Measurements from ENCODE around the gene SORCS2. TPM values are rescaled to one million over a fixed set of nuclear protein-coding genes. Genes with fewer than 3 reads are reported as not detected.

The SORCS2 gene
- total RNA-seq, 4 donors from 2014 or later: 0.07 to 1.2 (median 0.11) TPM

GRCh38 chr4:7146786-7147115, 45.6 kb upstream of the SORCS2 start:
- H3K4me3 ChIP-seq: no peak overlapping the region

GRCh38 chr4:7147261-7147660, 45.1 kb upstream of the SORCS2 start:
- no peak overlapping the region for H3K4me3 ChIP-seq

More at GRCh38 chr4:7146786-7147115, 45.6 kb upstream of the SORCS2 start:
- in situ Hi-C loops (cut with MboI; ENCODE audit: low sequenced_read_pairs in 4 of 4) (no loop called here), intact Hi-C loops (cut with DNase I; ENCODE audit: low total_unique reads) (no loop called here)
- Histone ChIP-seq H3K27ac (no peak overlapping the region), H3K9me3 (no peaks in the 10 kb centered on the region), H3K4me1 (no peaks in the 10 kb centered on the region), H3K36me3 (no peaks in the 10 kb centered on the region), H3K27me3 (peaks cover 0 to 14% (median 13%) of the 10 kb centered on the region in 3 donors)
- DNase-seq (no peak), ATAC-seq (no peak)
- no peak for TF ChIP-seq POLR2A (IDR thresholded peaks at IDR 0.05)
- TF ChIP-seq CTCF (IDR thresholded peaks at IDR 0.05 in 4 of 5, conservative IDR thresholded peaks at IDR 0.05 in 1 of 5): no peak

GRCh38 chr4:7147661-7148310, 44.6 kb upstream of the SORCS2 start:
- Histone ChIP-seq H3K4me1 (no peaks in the 10 kb centered on the region), H3K27ac (no peak overlapping the region), H3K4me3 (no peak overlapping the region), H3K9me3 (no peaks in the 10 kb centered on the region), H3K36me3 (no peaks in the 10 kb centered on the region), H3K27me3 (peaks cover 0 to 14% (median 13%) of the 10 kb centered on the region in 3 donors)
- in situ Hi-C loops (cut with MboI; ENCODE audit: low sequenced_read_pairs in 4 of 4): no loop called here
- DNase-seq: no peak
- no peak for ATAC-seq
- no peak for TF ChIP-seq POLR2A (IDR thresholded peaks at IDR 0.05)
- TF ChIP-seq CTCF (IDR thresholded peaks at IDR 0.05 in 4 of 5, conservative IDR thresholded peaks at IDR 0.05 in 1 of 5): no peak
- intact Hi-C loops (cut with DNase I; ENCODE audit: low total_unique reads): no loop called here

More at GRCh38 chr4:7147261-7147660, 45.1 kb upstream of the SORCS2 start:
- Histone ChIP-seq H3K27ac (no peak overlapping the region), H3K9me3 (no peaks in the 10 kb centered on the region), H3K27me3 (peaks cover 0 to 14% (median 13%) of the 10 kb centered on the region in 3 donors), H3K36me3 (no peaks in the 10 kb centered on the region), H3K4me1 (no peaks in the 10 kb centered on the region)
- TF ChIP-seq POLR2A (IDR thresholded peaks at IDR 0.05) (no peak), CTCF (IDR thresholded peaks at IDR 0.05 in 4 of 5, conservative IDR thresholded peaks at IDR 0.05 in 1 of 5) (no peak)
- in situ Hi-C loops (cut with MboI; ENCODE audit: low sequenced_read_pairs in 4 of 4): no loop called here
- no peak for ATAC-seq
- DNase-seq: no peak
- intact Hi-C loops (cut with DNase I; ENCODE audit: low total_unique reads): no loop called here

- H3K4me3 ChIP-seq: no peak overlapping the region
- no peaks in the 10 kb centered on the region for H3K4me1 ChIP-seq
- in situ Hi-C loops (cut with MboI; ENCODE audit: low sequenced_read_pairs in 4 of 4): no loop called here
- intact Hi-C loops (cut with DNase I; ENCODE audit: low total_unique reads): no loop called here
- H3K9me3 ChIP-seq: no peaks in the 10 kb centered on the region
- peaks cover 0 to 14% (median 13%) of the 10 kb centered on the region in 3 donors for H3K27me3 ChIP-seq
- DNase-seq: no peak
- H3K36me3 ChIP-seq: no peaks in the 10 kb centered on the region
- no peak overlapping the region for H3K27ac ChIP-seq
- no peak for ATAC-seq
- no peak for TF ChIP-seq POLR2A (IDR thresholded peaks at IDR 0.05)
- no peak for TF ChIP-seq CTCF (IDR thresholded peaks at IDR 0.05 in 4 of 5, conservative IDR thresholded peaks at IDR 0.05 in 1 of 5)
Measured at GRCh38 chr4:7148337-7148736, 44.0 kb upstream of the SORCS2 start.

Data from gastrocnemius medialis (tissue), 4 donors.